Stomach (tissue), 9 donors: ENCODE data around the gene C1QL1. TPM values are rescaled to one million over a fixed set of nuclear protein-coding genes. Genes with fewer than 3 reads are reported as not detected.

ENCODE experiments used
- DNase-seq, 2 donors: peaks; one replicate each; pipeline versions ENCODE4 v3.0.0 to v3.0.0-alpha.2; 2013 to 2019
- H3K27ac ChIP-seq, 5 donors: fragments of 200-600 bp in 4 of 5; sonication (generic) in 4 of 5; one replicate each; pipeline ENCODE4 v1.5.1; 2013 to 2019; ENCODE audit warnings: mild to moderate bottlenecking in 1 of 5, moderate library complexity in 1 of 5
- H3K27me3 ChIP-seq, 3 donors: fragments of 200-600 bp; sonication (generic); one replicate each; pipeline ENCODE4 v1.5.1; 2017 to 2019; ENCODE audit warnings: mixed run types in 1 of 3
- H3K36me3 ChIP-seq, 4 donors: fragments of 200-600 bp; sonication (generic); 1 replicate in 3 of 4; 2 replicates in 1 of 4; pipeline ENCODE4 v1.5.1; 2016 to 2019
- H3K4me1 ChIP-seq, 4 donors: fragments of 200-600 bp; sonication (generic); one replicate each; pipeline ENCODE4 v1.5.1; 2016 to 2019
- H3K4me3 ChIP-seq, 4 donors: fragments of 200-600 bp; sonication (generic) in 3 of 4; one replicate each; pipeline ENCODE4 v1.5.1; 2016 to 2019; ENCODE audit warnings: mild to moderate bottlenecking in 1 of 4
- H3K9me3 ChIP-seq, 4 donors: fragments of 200-600 bp; sonication (generic); one replicate each; pipeline ENCODE4 v1.5.1; 2016 to 2019
- EP300 ChIP-seq: sonication (generic); formaldehyde crosslinking; IDR thresholded peaks from one replicate; pipeline ENCODE4 v1.6.1; 2017; ENCODE audit warnings: antibody characterized with exemption
- POLR2A ChIP-seq, 4 donors: fragments of 450-650 bp; IDR thresholded peaks; one replicate each; pipeline ENCODE4 v1.6.1; 2016; ENCODE audit warnings: antibody characterized with exemption in 4 of 4, control low read depth in 2 of 4, mild to moderate bottlenecking in 1 of 4, moderate library complexity in 1 of 4
- POLR2AphosphoS5 ChIP-seq, 3 donors: sonication (generic); formaldehyde crosslinking; IDR thresholded peaks; one replicate each; pipeline ENCODE4 v1.6.1; 2016; ENCODE audit warnings: antibody characterized with exemption in 3 of 3
- WGBS, 5 donors: extraction: QIAGEN DNeasy Blood & Tissue Kit in 3 of 5; methylation state at CpG; one replicate each; pipeline versions ENCODE4 v1.1.5 to v1.1.7; 2013 to 2018; 5-methylcytosine and 5-hydroxymethylcytosine counted together
- intact Hi-C: fragments of 100-400 bp; cut with DNase I; formaldehyde crosslinking; loops from one replicate; pipeline ENCODE4 v1.15.1; 2023; ENCODE audit warnings: low total_unique reads
- polyA plus RNA-seq, 3 donors: library from polyadenylated mRNA; stranded (reverse); fragments of 200-250 nt; gene quantifications; one replicate each; pipeline ENCODE4 v1.2.3, GENCODE V29; 2013
- total RNA-seq, 5 donors: library from RNA; depleted of rRNA; stranded (reverse); fragments of >200 nt; gene quantifications; one replicate each; pipeline versions ENCODE4 v1.1.0 to v1.2.3, GENCODE V29; 2014 to 2016
- TF ChIP-seq, protein P1 (sequence below), 7 experiments: fragments of 450-650 bp in 4 of 7; fragments of 200-600 bp in 3 of 7; sonication (generic) in 3 of 7; IDR thresholded peaks; one replicate each; pipeline ENCODE4 v1.5.1; 2016 to 2019; ENCODE audit warnings: antibody characterized with exemption in 7 of 7, control low read depth in 2 of 7, mild to moderate bottlenecking in 1 of 7
- donor health status: healthy with polysubstance abuse.
- donor health status: Bipolar disorder and iron deficiency.
- donor health status: healthy.

The C1QL1 gene
- total and polyA plus RNA-seq, 8 donors = 2.2 to 16.3 (median 5.2) TPM; not detected in 1

DNA sequence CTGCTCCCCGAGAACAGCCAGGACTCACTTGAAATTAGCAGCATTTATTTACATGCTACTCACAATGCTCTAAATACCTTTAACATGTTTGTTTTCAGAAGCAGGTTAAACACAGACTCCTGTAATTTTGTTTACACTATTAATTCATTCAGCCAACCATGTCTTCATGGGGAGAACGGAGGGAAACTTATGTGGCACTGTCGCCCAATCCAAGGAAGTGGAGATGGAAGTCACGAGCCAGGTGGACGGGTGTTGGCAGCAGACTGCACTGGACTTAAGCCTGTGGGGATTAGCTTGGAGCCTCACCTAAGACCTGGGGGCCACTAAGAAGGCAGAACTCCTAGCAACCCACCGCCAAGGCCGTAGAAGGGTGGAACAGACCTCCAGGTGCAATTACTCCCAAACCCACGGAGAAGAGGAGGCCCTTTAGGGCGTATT lies 44.0 kb downstream of the C1QL1 start:
- H3K27ac ChIP-seq = no peak overlapping the region
- peaks cover 0 to 22% (median 0%) of the 10 kb centered on the region in 4 donors for H3K36me3 ChIP-seq
- H3K9me3 ChIP-seq = no peaks in the 10 kb centered on the region
- TF ChIP-seq EP300 = no peak
- TF ChIP-seq POLR2A (IDR thresholded peaks at IDR 0.05) = no peak
- TF ChIP-seq, protein P1, sequence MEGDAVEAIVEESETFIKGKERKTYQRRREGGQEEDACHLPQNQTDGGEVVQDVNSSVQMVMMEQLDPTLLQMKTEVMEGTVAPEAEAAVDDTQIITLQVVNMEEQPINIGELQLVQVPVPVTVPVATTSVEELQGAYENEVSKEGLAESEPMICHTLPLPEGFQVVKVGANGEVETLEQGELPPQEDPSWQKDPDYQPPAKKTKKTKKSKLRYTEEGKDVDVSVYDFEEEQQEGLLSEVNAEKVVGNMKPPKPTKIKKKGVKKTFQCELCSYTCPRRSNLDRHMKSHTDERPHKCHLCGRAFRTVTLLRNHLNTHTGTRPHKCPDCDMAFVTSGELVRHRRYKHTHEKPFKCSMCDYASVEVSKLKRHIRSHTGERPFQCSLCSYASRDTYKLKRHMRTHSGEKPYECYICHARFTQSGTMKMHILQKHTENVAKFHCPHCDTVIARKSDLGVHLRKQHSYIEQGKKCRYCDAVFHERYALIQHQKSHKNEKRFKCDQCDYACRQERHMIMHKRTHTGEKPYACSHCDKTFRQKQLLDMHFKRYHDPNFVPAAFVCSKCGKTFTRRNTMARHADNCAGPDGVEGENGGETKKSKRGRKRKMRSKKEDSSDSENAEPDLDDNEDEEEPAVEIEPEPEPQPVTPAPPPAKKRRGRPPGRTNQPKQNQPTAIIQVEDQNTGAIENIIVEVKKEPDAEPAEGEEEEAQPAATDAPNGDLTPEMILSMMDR (IDR thresholded peaks at IDR 0.05) = no peak
- TF ChIP-seq POLR2AphosphoS5 (IDR thresholded peaks at IDR 0.05) = no peak
- H3K27me3 ChIP-seq = peaks cover 0 to 23% (median 7%) of the 10 kb centered on the region in 3 donors
- intact Hi-C loops = loop anchor here (5.0 kb wide), 1 partner anchor 98 kb away; no protein-coding TSS in a partner anchor
- WGBS, 5 donors = 57 to 72% (median 63%) methylated on average over 9 of the region's 9 CpGs
- no peak for DNase-seq
- H3K4me3 ChIP-seq = no peak overlapping the region
- peaks cover 0 to 8% (median 2%) of the 10 kb centered on the region in 4 donors for H3K4me1 ChIP-seq

- H3K9me3 ChIP-seq = no peaks in the 10 kb centered on the region
- intact Hi-C loops = loop anchor here (5.0 kb wide), 1 partner anchor 99 kb away; no protein-coding TSS in a partner anchor
- peaks cover 0 to 8% (median 2%) of the 10 kb centered on the region in 4 donors for H3K4me1 ChIP-seq
- DNase-seq = no peak
- no peak for TF ChIP-seq POLR2AphosphoS5 (IDR thresholded peaks at IDR 0.05)
- TF ChIP-seq, protein P1 (IDR thresholded peaks at IDR 0.05) = no peak
- no peak for TF ChIP-seq EP300
- no peak for TF ChIP-seq POLR2A (IDR thresholded peaks at IDR 0.05)
- no peak overlapping the region for H3K27ac ChIP-seq
- H3K4me3 ChIP-seq = no peak overlapping the region
- H3K36me3 ChIP-seq = peaks cover 0 to 12% (median 0%) of the 10 kb centered on the region in 4 donors
- H3K27me3 ChIP-seq = peaks cover 0 to 23% (median 7%) of the 10 kb centered on the region in 3 donors
- 66 to 81% (median 73%) methylated on average over 19 of the region's 19 CpGs for WGBS, 5 donors
These were observed 45.2 kb downstream of the C1QL1 start for GRCh38 chr17:44922746-44923470.

GRCh38 chr17:44922136-44922535 lies 46.0 kb downstream of the C1QL1 start:
- H3K9me3 ChIP-seq = no peaks in the 10 kb centered on the region
- intact Hi-C loops = loop anchor here (5.0 kb wide), 1 partner anchor 100 kb away; no protein-coding TSS in a partner anchor
- H3K27ac ChIP-seq = no peak overlapping the region
- TF ChIP-seq EP300 = no peak
- TF ChIP-seq, protein P1 (IDR thresholded peaks at IDR 0.05) = no peak
- no peak for TF ChIP-seq POLR2A (IDR thresholded peaks at IDR 0.05)
- TF ChIP-seq POLR2AphosphoS5 (IDR thresholded peaks at IDR 0.05) = no peak
- peaks cover 0 to 14% (median 4%) of the 10 kb centered on the region in 4 donors for H3K4me1 ChIP-seq
- peaks cover 0 to 23% (median 7%) of the 10 kb centered on the region in 3 donors for H3K27me3 ChIP-seq
- peaks cover 0 to 4% (median 0%) of the 10 kb centered on the region in 4 donors for H3K36me3 ChIP-seq
- DNase-seq = no peak
- 76 to 92% (median 88%) methylated on average over 6 of the region's 6 CpGs for WGBS, 5 donors
- no peak overlapping the region for H3K4me3 ChIP-seq

DNA sequence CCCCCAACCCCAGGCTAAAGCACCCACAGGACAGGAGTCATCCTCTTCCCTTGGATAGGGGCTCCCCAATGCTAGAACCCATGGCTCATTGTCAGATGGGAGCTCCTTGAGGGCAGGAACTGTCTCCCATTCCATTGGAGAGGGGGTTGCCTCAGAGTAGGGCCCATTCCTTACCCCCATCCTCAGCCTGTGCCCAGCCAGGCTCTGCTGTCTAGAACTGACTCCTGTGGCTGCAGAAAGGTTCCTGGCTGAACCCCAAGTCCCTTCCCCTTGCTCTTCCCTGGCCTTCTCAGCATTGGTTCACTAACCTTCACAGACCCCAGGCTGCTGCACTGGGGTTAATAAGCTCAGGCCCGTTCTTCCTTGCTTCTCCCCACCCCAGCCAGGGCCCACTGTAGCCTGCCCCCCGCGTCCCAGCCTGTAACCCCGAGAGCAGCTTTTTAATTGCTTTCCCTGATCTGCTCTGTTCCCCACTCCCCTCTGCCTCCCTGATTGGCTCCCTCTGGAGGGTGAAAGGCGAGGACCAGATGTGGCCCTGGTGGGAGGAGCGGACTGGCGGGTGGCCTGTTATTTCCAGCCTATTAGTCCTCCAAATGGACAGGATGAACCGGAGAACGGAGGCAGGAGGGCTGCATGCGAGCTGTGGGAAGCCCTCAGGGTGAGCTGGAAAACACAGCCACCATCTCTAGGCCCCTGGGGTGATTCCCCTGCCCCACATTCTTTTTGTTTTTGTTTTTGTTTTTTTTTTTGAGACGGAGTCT lies 46.8 kb downstream of the C1QL1 start:
- peak in 1 of 2 donors; percentile 45 for DNase-seq
- H3K4me3 ChIP-seq = no peak overlapping the region
- peaks cover 0 to 21% (median 11%) of the 10 kb centered on the region in 4 donors for H3K4me1 ChIP-seq
- no peaks in the 10 kb centered on the region for H3K9me3 ChIP-seq
- WGBS, 5 donors = 57 to 68% (median 62%) methylated on average over 11 of the region's 11 CpGs
- H3K27ac ChIP-seq = no peak overlapping the region
- intact Hi-C loops = loop anchor here (5.0 kb wide), 1 partner anchor 101 kb away; no protein-coding TSS in a partner anchor
- H3K27me3 ChIP-seq = peaks cover 0 to 23% (median 7%) of the 10 kb centered on the region in 3 donors
- no peaks in the 10 kb centered on the region for H3K36me3 ChIP-seq
- TF ChIP-seq POLR2A (IDR thresholded peaks at IDR 0.05) (no peak), EP300 (no peak), POLR2AphosphoS5 (IDR thresholded peaks at IDR 0.05) (no peak)
- TF ChIP-seq, protein P1 (IDR thresholded peaks at IDR 0.05) = no peak
